ENCODE results near the gene WDFY2. TPM values are rescaled to one million over a fixed set of nuclear protein-coding genes. Genes with fewer than 3 reads are reported as not detected.

The WDFY2 gene
- total and polyA plus RNA-seq, 10 of the 15 experiments (the other 5 are each of a cell fraction or from before 2014, with no cell fraction given), result 2.1 to 13.0 (median 8.1) TPM

- Histone ChIP-seq H3K36me3 (ENCODE audit: control insufficient read depth in 2 of 2, insufficient read depth in 2 of 2, low read length in 1 of 2) (no peaks in the 10 kb centered on the region), H3K79me2 (ENCODE audit: control insufficient read depth, insufficient read depth, low read length) (no peaks in the 10 kb centered on the region), H3K4me2 (ENCODE audit: control insufficient read depth, insufficient read depth) (no peak overlapping the region), H3K4me3 (no peak overlapping the region), H3K27me3 (replicated peaks in 1 of 2; ENCODE audit: control insufficient read depth in 2 of 2, insufficient read depth in 2 of 2, low read length in 1 of 2) (no peaks in the 10 kb centered on the region), H3K9me3 (replicated peaks; ENCODE audit: control insufficient read depth, insufficient read depth, low read length) (no peaks in the 10 kb centered on the region), H4K20me1 (ENCODE audit: control insufficient read depth, insufficient read depth) (no peaks in the 10 kb centered on the region), H3K9ac (ENCODE audit: control insufficient read depth, insufficient read depth, low read length) (no peak overlapping the region), H3K4me1 (ENCODE audit: control insufficient read depth, insufficient read depth, low read length) (no peaks in the 10 kb centered on the region), H2AFZ (ENCODE audit: control insufficient read depth, low read depth, low read length) (no peak overlapping the region), H3K27ac (ENCODE audit: control insufficient read depth, insufficient read depth) (no peak overlapping the region)
- ATAC-seq (no peak), DNase-seq (ENCODE audit: low read depth, low spot score) (no peak), FAIRE-seq (no peak)
- in situ Hi-C loops (cut with MboI) (no loop called here), intact Hi-C loops (cut with micrococcal nuclease; ENCODE audit: unreplicated experiment) (no loop called here)
- ChIA-PET RAD21 (ENCODE audit: unreplicated experiment) (interaction anchor here (1.0 kb wide), 1 partner anchor 66 kb away, joined by 4 read pairs; no protein-coding TSS in a partner anchor), SMC1A (ENCODE audit: uncharacterized antibody, unreplicated experiment) (interaction anchor here (0.6 to 1.5 kb wide), 7 partner anchors 11 to 299 kb away, joined by 3 to 4 read pairs (median 3); no protein-coding TSS in a partner anchor), POLR2A (no interaction called here), CTCF (interaction anchor here (0.7 to 1.6 kb wide), 5 partner anchors 9 to 434 kb away, joined by 3 to 5 read pairs (median 3); no protein-coding TSS in a partner anchor)
- WGBS (ENCODE audit: insufficient coverage, insufficient replicate concordance, low lambda C conversion rate, missing lambda C conversion rate), result 98% methylated on average over 4 of the region's 4 CpGs
- no TSS peak for BruUV-seq (replicated peaks)
- TF ChIP-seq SUPT20H (IDR thresholded peaks at IDR 0.05; ENCODE audit: borderline replicate concordance, control insufficient read depth, low read depth, low read length), result no peak
- peak; percentile 49 for TF ChIP-seq MEF2B (IDR thresholded peaks at IDR 0.05; ENCODE audit: partially characterized antibody, poor library complexity, severe bottlenecking)
- no peak for TF ChIP-seq ZZZ3 (IDR thresholded peaks at IDR 0.05; ENCODE audit: control insufficient read depth, insufficient read length, low read depth)
- TF ChIP-seq BCL11A (IDR thresholded peaks at IDR 0.05; ENCODE audit: low read depth, low read length), result no peak
These were observed 147.5 kb downstream of the WDFY2 start for GRCh38 chr13:51731759-51732158.

GRCh38 chr13:51733374-51734298 is 149.4 kb downstream of the WDFY2 start:
- no peak for FAIRE-seq
- WGBS (ENCODE audit: insufficient coverage, insufficient replicate concordance, low lambda C conversion rate, missing lambda C conversion rate), result 91% methylated on average over 3 of the region's 3 CpGs
- BruUV-seq (replicated peaks), result no TSS peak
- TF ChIP-seq NFYB (IDR thresholded peaks at IDR 0.05; ENCODE audit: insufficient read depth, low read depth, low read length), result no peak
- no peak for TF ChIP-seq GATAD2B (conservative IDR thresholded peaks at IDR 0.05; ENCODE audit: low read depth)
- TF ChIP-seq ESRRA (IDR thresholded peaks at IDR 0.05; ENCODE audit: low read length), result no peak
- TF ChIP-seq KDM1A (IDR thresholded peaks at IDR 0.05; ENCODE audit: borderline replicate concordance), result no peak
- TF ChIP-seq POLR2A (IDR thresholded peaks at IDR 0.05; ENCODE audit: low read depth, low read length), result no peak
- no peak for TF ChIP-seq PAX8 (IDR thresholded peaks at IDR 0.05)
- TF ChIP-seq TCF12 (IDR thresholded peaks at IDR 0.05; ENCODE audit: low read depth, low read length), result no peak
- TF ChIP-seq CTCF (IDR thresholded peaks at IDR 0.05 in 2 of 3, conservative IDR thresholded peaks at IDR 0.05 in 1 of 3; ENCODE audit: control insufficient read depth in 2 of 3, extremely low read depth in 1 of 3, insufficient read depth in 1 of 3, low read depth in 3 of 3, low read length in 3 of 3), result no peak
- no peak for TF ChIP-seq MEF2A (IDR thresholded peaks at IDR 0.05; ENCODE audit: insufficient read depth, low read depth, low read length)
- no peak for TF ChIP-seq MYB (IDR thresholded peaks at IDR 0.05; ENCODE audit: borderline replicate concordance, low read depth, low read length)
- no peak for TF ChIP-seq NR2C2 (IDR thresholded peaks at IDR 0.05; ENCODE audit: borderline replicate concordance, control insufficient read depth, insufficient read length, low read depth)

More at GRCh38 chr13:51733374-51734298, 149.4 kb downstream of the WDFY2 start:
- SMC1A ChIA-PET (ENCODE audit: uncharacterized antibody, unreplicated experiment), result interaction anchor here (0.9 to 1.9 kb wide), 2 partner anchors 12 to 30 kb away, joined by 3 to 4 read pairs; no protein-coding TSS in a partner anchor
- no peaks in the 10 kb centered on the region for H3K79me2 ChIP-seq (ENCODE audit: control insufficient read depth, insufficient read depth, low read length)
- no peak overlapping the region for H2AFZ ChIP-seq (ENCODE audit: control insufficient read depth, low read depth, low read length)
- CTCF ChIA-PET, result no interaction called here
- intact Hi-C loops (cut with micrococcal nuclease; ENCODE audit: unreplicated experiment), result no loop called here
- no peak for DNase-seq (ENCODE audit: low read depth, low spot score)
- no peaks in the 10 kb centered on the region for H3K9me3 ChIP-seq (replicated peaks; ENCODE audit: control insufficient read depth, insufficient read depth, low read length)
- no peaks in the 10 kb centered on the region for H3K27me3 ChIP-seq (replicated peaks in 1 of 2; ENCODE audit: control insufficient read depth in 2 of 2, insufficient read depth in 2 of 2, low read length in 1 of 2)
- H4K20me1 ChIP-seq (ENCODE audit: control insufficient read depth, insufficient read depth), result no peaks in the 10 kb centered on the region
- in situ Hi-C loops (cut with MboI), result no loop called here
- H3K36me3 ChIP-seq (ENCODE audit: control insufficient read depth in 2 of 2, insufficient read depth in 2 of 2, low read length in 1 of 2), result no peaks in the 10 kb centered on the region
- H3K9ac ChIP-seq (ENCODE audit: control insufficient read depth, insufficient read depth, low read length), result no peak overlapping the region
- POLR2A ChIA-PET, result no interaction called here
- ATAC-seq, result no peak
- RAD21 ChIA-PET (ENCODE audit: unreplicated experiment), result no interaction called here
- peaks cover 3% of the 10 kb centered on the region; the same call in 1 of the 2 replicates for H3K4me1 ChIP-seq (ENCODE audit: control insufficient read depth, insufficient read depth, low read length)
- H3K4me3 ChIP-seq, result no peak overlapping the region
- no peak overlapping the region for H3K27ac ChIP-seq (ENCODE audit: control insufficient read depth, insufficient read depth)
- H3K4me2 ChIP-seq (ENCODE audit: control insufficient read depth, insufficient read depth), result no peak overlapping the region

Data from GM12878 (cell line).